Activated T-cell treated with anti-CD3 and anti-CD28 coated beads for 4 hours (primary cell): ENCODE results near the gene RNF152.
"Not testable (repeated sequence)": the region's sequence is repeated elsewhere in the genome, so short reads cannot be mapped to it uniquely, and the experiment has no call there.

Source experiments
- DNase-seq: peaks from one replicate; pipeline ENCODE4 v3.0.0-alpha.2; 2020

RNF152 gene

GRCh38 chr18:61808286-61808685 lies 84.5 kb downstream of the RNF152 start:
- no peak for DNase-seq

- DNase-seq, result no peak
These were observed 89.4 kb downstream of the RNF152 start for GRCh38 chr18:61803393-61803792.

GRCh38 chr18:61797696-61798590 lies 94.9 kb downstream of the RNF152 start:
- DNase-seq, result no peak

GRCh38 chr18:61791031-61791430 lies 101.8 kb downstream of the RNF152 start:
- no peak for DNase-seq

- not testable (repeated sequence) for DNase-seq
These were observed 105.7 kb downstream of the RNF152 start for GRCh38 chr18:61787011-61787670.

- DNase-seq, result no peak
These were observed 107.2 kb downstream of the RNF152 start for GRCh38 chr18:61785588-61785987.

- no peak for DNase-seq
These were observed 108.0 kb downstream of the RNF152 start for GRCh38 chr18:61784834-61785233.

- DNase-seq, result no peak
These were observed 110.3 kb downstream of the RNF152 start for GRCh38 chr18:61782545-61782944.

- DNase-seq, result not testable (repeated sequence)
These were observed 116.6 kb downstream of the RNF152 start for GRCh38 chr18:61776201-61776600.

- no peak for DNase-seq
These were observed 118.0 kb downstream of the RNF152 start for GRCh38 chr18:61774846-61775245.

GRCh38 chr18:61772293-61772848 lies 120.4 kb downstream of the RNF152 start:
- DNase-seq, result no peak

GRCh38 chr18:61771861-61772260 lies 120.9 kb downstream of the RNF152 start:
- DNase-seq, result no peak

GRCh38 chr18:61770279-61770678 lies 122.5 kb downstream of the RNF152 start:
- DNase-seq, result no peak

- DNase-seq, result no peak
These were observed 126.4 kb downstream of the RNF152 start for GRCh38 chr18:61766266-61766884.

- DNase-seq, result no peak
These were observed 127.7 kb downstream of the RNF152 start for GRCh38 chr18:61765097-61765496.

GRCh38 chr18:61764381-61764780 lies 128.4 kb downstream of the RNF152 start:
- DNase-seq, result no peak

- no peak for DNase-seq
These were observed 130.9 kb downstream of the RNF152 start for GRCh38 chr18:61761875-61762274.
